Measurements from ENCODE around the gene MTG2. TPM values are rescaled to one million over a fixed set of nuclear protein-coding genes. Genes with fewer than 3 reads are reported as not detected.

The MTG2 gene
- polyA plus RNA-seq, 1 of the 3 experiments (the other 2 are of a cell fraction): 42.9 TPM

DNA sequence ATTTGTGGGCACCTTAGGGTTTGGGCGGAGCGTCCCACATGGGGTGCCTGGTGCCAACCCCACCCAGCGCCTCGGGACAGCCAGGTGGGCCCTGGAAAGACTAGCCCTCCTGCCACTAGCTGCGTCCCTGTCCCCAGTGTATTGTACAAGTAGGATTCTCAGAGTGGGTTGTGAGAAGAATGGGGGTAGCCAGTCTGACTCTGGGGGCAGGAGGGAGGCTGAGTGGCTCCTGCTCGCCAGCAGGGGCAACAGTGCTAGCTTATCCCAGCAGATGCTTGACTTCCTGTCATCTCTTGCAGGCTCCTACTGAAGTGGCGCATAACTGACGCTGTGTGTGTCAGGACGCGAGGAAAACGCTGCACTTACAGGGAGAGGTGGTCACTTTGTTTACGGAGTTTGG is 49.0 kb upstream of the MTG2 start:
- Histone ChIP-seq H3F3A (replicated peaks; ENCODE audit: insufficient read depth) (peaks cover 37% of the 10 kb centered on the region), H3K4me2 (no peak overlapping the region), H2AFZ (ENCODE audit: low read depth) (no peak overlapping the region), H3K4me3 (ENCODE audit: low read depth in 2 of 2, low read length in 1 of 2) (no peak overlapping the region), H3K9me3 (no peaks in the 10 kb centered on the region), H3K36me3 (replicated peaks in 1 of 2; ENCODE audit: control insufficient read depth in 1 of 2, insufficient read depth in 2 of 2, low read length in 1 of 2) (peaks cover 49 to 94% of the 10 kb centered on the region in 2 experiments), H3K27ac (ENCODE audit: low read depth in 2 of 2, low read length in 1 of 2) (no peak overlapping the region; a peak in 1 of 4 replicates), H3K9me2 (no peaks in the 10 kb centered on the region), H3K27me3 (ENCODE audit: insufficient read depth) (no peaks in the 10 kb centered on the region), H3K9ac (no peak overlapping the region), H4K20me1 (ENCODE audit: insufficient read depth) (peaks cover 49% of the 10 kb centered on the region), H3K4me1 (ENCODE audit: control insufficient read depth in 1 of 2, insufficient read depth in 2 of 2, low read depth in 1 of 2, low read length in 1 of 2) (no peaks in the 10 kb centered on the region; a peak in 1 of 4 replicates), H3K79me2 (ENCODE audit: insufficient read depth) (peaks cover 23% of the 10 kb centered on the region; the same call in 1 of the 2 replicates)
- DNase-seq: peak; percentile 56
- ChIA-PET POLR2A (interaction anchor here (1.1 kb wide), 1 partner anchor 123 kb away, joined by 3 read pairs; no protein-coding TSS in a partner anchor), CTCF (interaction anchor here (0.9 to 11.1 kb wide), 5 partner anchors 10 to 124 kb away, joined by 3 to 130 read pairs (median 4); no protein-coding TSS in a partner anchor)
- TF ChIP-seq, protein P1, sequence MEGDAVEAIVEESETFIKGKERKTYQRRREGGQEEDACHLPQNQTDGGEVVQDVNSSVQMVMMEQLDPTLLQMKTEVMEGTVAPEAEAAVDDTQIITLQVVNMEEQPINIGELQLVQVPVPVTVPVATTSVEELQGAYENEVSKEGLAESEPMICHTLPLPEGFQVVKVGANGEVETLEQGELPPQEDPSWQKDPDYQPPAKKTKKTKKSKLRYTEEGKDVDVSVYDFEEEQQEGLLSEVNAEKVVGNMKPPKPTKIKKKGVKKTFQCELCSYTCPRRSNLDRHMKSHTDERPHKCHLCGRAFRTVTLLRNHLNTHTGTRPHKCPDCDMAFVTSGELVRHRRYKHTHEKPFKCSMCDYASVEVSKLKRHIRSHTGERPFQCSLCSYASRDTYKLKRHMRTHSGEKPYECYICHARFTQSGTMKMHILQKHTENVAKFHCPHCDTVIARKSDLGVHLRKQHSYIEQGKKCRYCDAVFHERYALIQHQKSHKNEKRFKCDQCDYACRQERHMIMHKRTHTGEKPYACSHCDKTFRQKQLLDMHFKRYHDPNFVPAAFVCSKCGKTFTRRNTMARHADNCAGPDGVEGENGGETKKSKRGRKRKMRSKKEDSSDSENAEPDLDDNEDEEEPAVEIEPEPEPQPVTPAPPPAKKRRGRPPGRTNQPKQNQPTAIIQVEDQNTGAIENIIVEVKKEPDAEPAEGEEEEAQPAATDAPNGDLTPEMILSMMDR (IDR thresholded peaks at IDR 0.05): peak; percentile 28
- TF ChIP-seq FOSL2 (IDR thresholded peaks at IDR 0.05; ENCODE audit: borderline replicate concordance, low read depth) (no peak), RAD21 (IDR thresholded peaks at IDR 0.05; ENCODE audit: low read length) (no peak), FOXM1 (IDR thresholded peaks at IDR 0.05; ENCODE audit: low read depth) (no peak), TAF1 (IDR thresholded peaks at IDR 0.05; ENCODE audit: borderline replicate concordance, low read depth, low read length) (no peak), MEF2A (IDR thresholded peaks at IDR 0.05; ENCODE audit: borderline replicate concordance, low read depth) (no peak), SMC3 (IDR thresholded peaks at IDR 0.05; ENCODE audit: low read depth, low read length) (no peak)
- TF ChIP-seq, protein P2, sequence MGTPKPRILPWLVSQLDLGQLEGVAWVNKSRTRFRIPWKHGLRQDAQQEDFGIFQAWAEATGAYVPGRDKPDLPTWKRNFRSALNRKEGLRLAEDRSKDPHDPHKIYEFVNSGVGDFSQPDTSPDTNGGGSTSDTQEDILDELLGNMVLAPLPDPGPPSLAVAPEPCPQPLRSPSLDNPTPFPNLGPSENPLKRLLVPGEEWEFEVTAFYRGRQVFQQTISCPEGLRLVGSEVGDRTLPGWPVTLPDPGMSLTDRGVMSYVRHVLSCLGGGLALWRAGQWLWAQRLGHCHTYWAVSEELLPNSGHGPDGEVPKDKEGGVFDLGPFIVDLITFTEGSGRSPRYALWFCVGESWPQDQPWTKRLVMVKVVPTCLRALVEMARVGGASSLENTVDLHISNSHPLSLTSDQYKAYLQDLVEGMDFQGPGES (IDR thresholded peaks at IDR 0.05; ENCODE audit: low read depth, low read length): no peak
- 97% methylated on average over 7 of the region's 12 CpGs for WGBS (ENCODE audit: low lambda C conversion rate)

DNA sequence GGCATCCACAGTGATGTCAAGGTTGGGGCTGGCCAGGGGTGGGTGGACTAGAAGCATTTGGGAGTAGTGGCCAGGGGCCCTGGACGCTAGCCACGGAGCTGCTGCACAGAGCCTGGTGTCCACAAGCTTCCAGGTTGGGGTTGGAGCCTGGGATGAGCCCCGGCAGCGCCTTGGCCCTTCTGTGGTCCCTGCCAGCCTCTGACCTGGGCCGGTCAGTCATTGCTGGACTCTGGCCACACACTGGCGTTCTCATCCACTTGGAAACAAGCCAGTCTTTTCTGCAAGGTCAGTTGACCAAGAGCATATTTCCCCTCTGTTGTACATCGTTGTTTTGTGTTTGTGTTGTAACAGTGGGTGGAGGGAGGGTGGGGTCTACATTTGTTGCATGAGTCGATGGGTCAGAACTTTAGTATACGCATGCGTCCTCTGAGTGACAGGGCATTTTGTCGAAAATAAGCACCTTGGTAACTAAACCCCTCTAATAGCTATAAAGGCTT is 48.0 kb upstream of the MTG2 start:
- no peak overlapping the region for H3K9ac ChIP-seq

More for the DNA sequence above, 48.0 kb upstream of the MTG2 start:
- Histone ChIP-seq H3K36me3 (replicated peaks in 1 of 2; ENCODE audit: control insufficient read depth in 1 of 2, insufficient read depth in 2 of 2, low read length in 1 of 2) (peaks cover 51 to 94% of the 10 kb centered on the region in 2 experiments), H3K79me2 (ENCODE audit: insufficient read depth) (peaks cover 32% of the 10 kb centered on the region), H3K27ac (ENCODE audit: low read depth in 2 of 2, low read length in 1 of 2) (no peak overlapping the region), H3K4me2 (no peak overlapping the region), H3K4me1 (ENCODE audit: control insufficient read depth in 1 of 2, insufficient read depth in 2 of 2, low read depth in 1 of 2, low read length in 1 of 2) (no peaks in the 10 kb centered on the region; a peak in 1 of 4 replicates), H4K20me1 (ENCODE audit: insufficient read depth) (peaks cover 56% of the 10 kb centered on the region), H2AFZ (ENCODE audit: low read depth) (no peak overlapping the region), H3F3A (replicated peaks; ENCODE audit: insufficient read depth) (peaks cover 37% of the 10 kb centered on the region), H3K9me2 (no peaks in the 10 kb centered on the region), H3K27me3 (ENCODE audit: insufficient read depth) (no peaks in the 10 kb centered on the region), H3K4me3 (ENCODE audit: low read depth in 2 of 2, low read length in 1 of 2) (no peak overlapping the region), H3K9me3 (no peaks in the 10 kb centered on the region)
- DNase-seq: no peak
- ChIA-PET POLR2A (no interaction called here), CTCF (interaction anchor here (1.3 to 11.1 kb wide), 7 partner anchors 9 to 146 kb away, joined by 3 to 130 read pairs (median 4); no protein-coding TSS in a partner anchor)
- 79% methylated on average over 8 of the region's 11 CpGs for WGBS (ENCODE audit: low lambda C conversion rate)
- TF ChIP-seq POLR2AphosphoS5 (IDR thresholded peaks at IDR 0.05; ENCODE audit: low read depth, low read length): peak; percentile 44
- TF ChIP-seq, protein P3, sequence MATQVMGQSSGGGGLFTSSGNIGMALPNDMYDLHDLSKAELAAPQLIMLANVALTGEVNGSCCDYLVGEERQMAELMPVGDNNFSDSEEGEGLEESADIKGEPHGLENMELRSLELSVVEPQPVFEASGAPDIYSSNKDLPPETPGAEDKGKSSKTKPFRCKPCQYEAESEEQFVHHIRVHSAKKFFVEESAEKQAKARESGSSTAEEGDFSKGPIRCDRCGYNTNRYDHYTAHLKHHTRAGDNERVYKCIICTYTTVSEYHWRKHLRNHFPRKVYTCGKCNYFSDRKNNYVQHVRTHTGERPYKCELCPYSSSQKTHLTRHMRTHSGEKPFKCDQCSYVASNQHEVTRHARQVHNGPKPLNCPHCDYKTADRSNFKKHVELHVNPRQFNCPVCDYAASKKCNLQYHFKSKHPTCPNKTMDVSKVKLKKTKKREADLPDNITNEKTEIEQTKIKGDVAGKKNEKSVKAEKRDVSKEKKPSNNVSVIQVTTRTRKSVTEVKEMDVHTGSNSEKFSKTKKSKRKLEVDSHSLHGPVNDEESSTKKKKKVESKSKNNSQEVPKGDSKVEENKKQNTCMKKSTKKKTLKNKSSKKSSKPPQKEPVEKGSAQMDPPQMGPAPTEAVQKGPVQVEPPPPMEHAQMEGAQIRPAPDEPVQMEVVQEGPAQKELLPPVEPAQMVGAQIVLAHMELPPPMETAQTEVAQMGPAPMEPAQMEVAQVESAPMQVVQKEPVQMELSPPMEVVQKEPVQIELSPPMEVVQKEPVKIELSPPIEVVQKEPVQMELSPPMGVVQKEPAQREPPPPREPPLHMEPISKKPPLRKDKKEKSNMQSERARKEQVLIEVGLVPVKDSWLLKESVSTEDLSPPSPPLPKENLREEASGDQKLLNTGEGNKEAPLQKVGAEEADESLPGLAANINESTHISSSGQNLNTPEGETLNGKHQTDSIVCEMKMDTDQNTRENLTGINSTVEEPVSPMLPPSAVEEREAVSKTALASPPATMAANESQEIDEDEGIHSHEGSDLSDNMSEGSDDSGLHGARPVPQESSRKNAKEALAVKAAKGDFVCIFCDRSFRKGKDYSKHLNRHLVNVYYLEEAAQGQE (IDR thresholded peaks at IDR 0.05; ENCODE audit: low read depth, low read length): no peak
